ENCODE data around the gene ING3. TPM values are rescaled to one million over a fixed set of nuclear protein-coding genes. Genes with fewer than 3 reads are reported as not detected.

Gene ING3
- total and polyA plus RNA-seq, 2 of the 13 experiments (the other 11 are each of a cell fraction or from before 2014, with no cell fraction given), result 6.9 to 12.8 TPM

- no peak for TF ChIP-seq ZNF839 (CRISPR knock-in tag; IDR thresholded peaks at IDR 0.05; ENCODE audit: borderline replicate concordance)
- no peak for TF ChIP-seq HMG20A (CRISPR knock-in tag; IDR thresholded peaks at IDR 0.05; ENCODE audit: borderline replicate concordance)
- TF ChIP-seq, protein P1, sequence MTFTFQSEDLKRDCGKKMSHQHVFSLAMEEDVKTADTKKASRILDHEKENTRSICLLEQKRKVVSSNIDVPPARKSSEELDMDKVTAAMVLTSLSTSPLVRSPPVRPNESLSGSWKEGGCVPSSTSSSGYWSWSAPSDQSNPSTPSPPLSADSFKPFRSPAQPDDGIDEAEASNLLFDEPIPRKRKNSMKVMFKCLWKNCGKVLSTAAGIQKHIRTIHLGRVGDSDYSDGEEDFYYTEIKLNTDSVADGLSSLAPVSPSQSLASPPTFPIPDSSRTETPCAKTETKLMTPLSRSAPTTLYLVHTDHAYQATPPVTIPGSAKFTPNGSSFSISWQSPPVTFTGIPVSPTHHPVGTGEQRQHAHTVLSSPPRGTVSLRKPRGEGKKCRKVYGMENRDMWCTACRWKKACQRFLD (CRISPR knock-in tag; IDR thresholded peaks at IDR 0.05; ENCODE audit: borderline replicate concordance), result no peak
- TF ChIP-seq THYN1 (CRISPR knock-in tag; IDR thresholded peaks at IDR 0.05; ENCODE audit: borderline replicate concordance, low read depth), result no peak
- TF ChIP-seq ZNF629 (CRISPR knock-in tag; conservative IDR thresholded peaks at IDR 0.05), result no peak
- no peak for TF ChIP-seq KLF15 (CRISPR knock-in tag; IDR thresholded peaks at IDR 0.05; ENCODE audit: borderline replicate concordance)
- no peak for TF ChIP-seq IRF9 (CRISPR knock-in tag; IDR thresholded peaks at IDR 0.05; ENCODE audit: borderline replicate concordance)
- no peak for TF ChIP-seq ZNF513 (CRISPR knock-in tag; conservative IDR thresholded peaks at IDR 0.05)
- no peak for TF ChIP-seq RBFOX2 (IDR thresholded peaks at IDR 0.05; ENCODE audit: low read depth, low read length)
- TF ChIP-seq REXO4 (CRISPR knock-in tag; IDR thresholded peaks at IDR 0.05; ENCODE audit: borderline replicate concordance), result no peak
Measured at GRCh38 chr7:121008816-121009215, 58.2 kb downstream of the ING3 start (continued).
